ENCODE measurements around the gene RAE1. TPM values are rescaled to one million over a fixed set of nuclear protein-coding genes. Genes with fewer than 3 reads are reported as not detected.

Gene RAE1
- total RNA-seq, 4 donors from 2014 or later, result 15.8 to 35.8 (median 20.6) TPM

GRCh38 chr20:57413986-57414385 is 62.9 kb downstream of the RAE1 start:
- in situ Hi-C loops (cut with MboI; ENCODE audit: low sequenced_read_pairs in 4 of 4), result no loop called here
- Histone ChIP-seq H3K9me3 (no peaks in the 10 kb centered on the region), H3K27me3 (no peaks in the 10 kb centered on the region), H3K4me3 (no peak overlapping the region), H3K36me3 (no peaks in the 10 kb centered on the region), H3K4me1 (peaks cover 8 to 13% of the 10 kb centered on the region in 2 donors), H3K27ac (no peak overlapping the region)
- TF ChIP-seq POLR2A (IDR thresholded peaks at IDR 0.05) (no peak), CTCF (IDR thresholded peaks at IDR 0.05 in 4 of 5, conservative IDR thresholded peaks at IDR 0.05 in 1 of 5) (no peak)
- DNase-seq (no peak), ATAC-seq (no peak)
- intact Hi-C loops (cut with DNase I; ENCODE audit: low total_unique reads), result no loop called here

- no peak for TF ChIP-seq CTCF (IDR thresholded peaks at IDR 0.05 in 4 of 5, conservative IDR thresholded peaks at IDR 0.05 in 1 of 5)
- TF ChIP-seq POLR2A (IDR thresholded peaks at IDR 0.05), result no peak
- Histone ChIP-seq H3K9me3 (no peaks in the 10 kb centered on the region), H3K36me3 (no peaks in the 10 kb centered on the region), H3K27ac (no peak overlapping the region), H3K4me3 (no peak overlapping the region), H3K27me3 (no peaks in the 10 kb centered on the region), H3K4me1 (peaks cover 4 to 8% of the 10 kb centered on the region in 2 donors)
- intact Hi-C loops (cut with DNase I; ENCODE audit: low total_unique reads), result no loop called here
- in situ Hi-C loops (cut with MboI; ENCODE audit: low sequenced_read_pairs in 4 of 4), result no loop called here
- no peak for DNase-seq
- no peak for ATAC-seq
Observed at GRCh38 chr20:57414867-57415592, 64.0 kb downstream of the RAE1 start.

- Histone ChIP-seq H3K27me3 (no peaks in the 10 kb centered on the region), H3K4me1 (peaks cover 4 to 8% of the 10 kb centered on the region in 2 donors), H3K36me3 (no peaks in the 10 kb centered on the region), H3K27ac (no peak overlapping the region), H3K9me3 (no peaks in the 10 kb centered on the region), H3K4me3 (no peak overlapping the region)
- intact Hi-C loops (cut with DNase I; ENCODE audit: low total_unique reads) (no loop called here), in situ Hi-C loops (cut with MboI; ENCODE audit: low sequenced_read_pairs in 4 of 4) (no loop called here)
- TF ChIP-seq POLR2A (IDR thresholded peaks at IDR 0.05) (no peak), CTCF (IDR thresholded peaks at IDR 0.05 in 4 of 5, conservative IDR thresholded peaks at IDR 0.05 in 1 of 5) (no peak)
- ATAC-seq (no peak), DNase-seq (no peak)
Observed at GRCh38 chr20:57415771-57416170, 64.7 kb downstream of the RAE1 start.

- ATAC-seq, result no peak
- in situ Hi-C loops (cut with MboI; ENCODE audit: low sequenced_read_pairs in 4 of 4) (no loop called here), intact Hi-C loops (cut with DNase I; ENCODE audit: low total_unique reads) (no loop called here)
- H3K9me3 ChIP-seq, result no peaks in the 10 kb centered on the region
- no peak for TF ChIP-seq CTCF (IDR thresholded peaks at IDR 0.05 in 4 of 5, conservative IDR thresholded peaks at IDR 0.05 in 1 of 5)
- no peak for TF ChIP-seq POLR2A (IDR thresholded peaks at IDR 0.05)
- no peaks in the 10 kb centered on the region for H3K27me3 ChIP-seq
- DNase-seq, result no peak
- H3K4me1 ChIP-seq, result peaks cover under 1 to 4% of the 10 kb centered on the region in 2 donors
- no peaks in the 10 kb centered on the region for H3K36me3 ChIP-seq
- no peak overlapping the region for H3K27ac ChIP-seq
- H3K4me3 ChIP-seq, result no peak overlapping the region
Observed at GRCh38 chr20:57416296-57417022, 65.4 kb downstream of the RAE1 start.
